SJCRH30 (cell line): Measurements from ENCODE around the gene MKLN1. TPM values are rescaled to one million over a fixed set of nuclear protein-coding genes. Genes with fewer than 3 reads are reported as not detected.
"Not testable (repeated sequence)": the region's sequence is repeated elsewhere in the genome, so short reads cannot be mapped to it uniquely, and the experiment has no call there.

Experiments
- DNase-seq, 2 experiments: peaks; one replicate each; pipeline ENCODE4 v3.0.0-alpha.2; 2015 to 2020
- H3K27ac ChIP-seq: fragments of 250-450 bp; sonication (Bioruptor Pico); 2 replicates; pipeline ENCODE4 v1.5.1; 2020; ENCODE audit warnings: mild to moderate bottlenecking, moderate library complexity
- H3K27me3 ChIP-seq: fragments of 250-450 bp; sonication (Bioruptor Pico); 2 replicates; pipeline ENCODE4 v1.5.1; 2020; ENCODE audit warnings: mild to moderate bottlenecking, moderate library complexity
- H3K36me3 ChIP-seq: fragments of 250-450 bp; sonication (Bioruptor Pico); 2 replicates; pipeline ENCODE4 v1.5.1; 2020; ENCODE audit warnings: mild to moderate bottlenecking, moderate library complexity
- H3K4me1 ChIP-seq: fragments of 250-450 bp; sonication (Bioruptor Pico); 2 replicates; pipeline ENCODE4 v1.5.1; 2020; ENCODE audit warnings: mild to moderate bottlenecking, moderate library complexity
- H3K4me3 ChIP-seq: fragments of 250-450 bp; sonication (Bioruptor Pico); 2 replicates; pipeline ENCODE4 v1.5.1; 2020; ENCODE audit warnings: mild to moderate bottlenecking, moderate library complexity
- H3K9me3 ChIP-seq: fragments of 250-450 bp; sonication (Bioruptor Pico); replicated peaks from 2 replicates; pipeline ENCODE4 v1.5.1; 2020; ENCODE audit warnings: mild to moderate bottlenecking, moderate library complexity
- total RNA-seq: library from RNA; depleted of rRNA; stranded (reverse); fragments of >200 nt; shearing (Covaris generic); gene quantifications from 2 replicates; pipeline ENCODE4 v1.2.3, GENCODE V29; 2014

The MKLN1 gene
- total RNA-seq, 1 experiment from 2014 or later: 57.9 TPM

DNA sequence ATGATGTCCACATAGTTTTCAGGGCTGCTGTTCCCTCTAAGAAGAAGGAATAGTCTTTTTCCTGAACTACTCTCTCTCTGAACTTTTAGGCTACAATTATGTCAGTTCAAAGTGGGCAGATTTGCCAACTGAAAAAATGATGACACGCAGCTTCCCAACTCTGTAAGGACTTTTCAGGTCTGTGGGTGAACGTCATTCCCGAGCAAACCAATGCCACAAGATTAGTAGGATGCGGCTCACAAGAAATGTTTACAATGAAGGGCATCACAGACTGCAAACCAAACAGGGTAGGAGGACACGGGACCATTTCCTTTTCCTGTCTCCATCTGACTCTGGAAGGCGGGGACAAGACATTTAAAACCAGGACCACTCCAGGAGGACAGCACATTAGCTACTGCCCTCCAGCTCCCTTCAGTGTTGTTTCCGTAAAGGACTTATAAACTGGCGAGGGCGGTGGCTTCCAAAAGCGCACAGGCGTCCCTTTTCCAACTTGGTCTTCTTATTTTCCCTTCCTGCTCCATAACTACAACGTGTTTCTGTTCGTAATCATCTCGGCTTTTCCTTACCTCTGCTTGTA lies 539 bp upstream of the MKLN1 start:
- no peaks in the 10 kb centered on the region for H3K27me3 ChIP-seq
- no peaks in the 10 kb centered on the region; the same call in none of the 2 replicates for H3K4me1 ChIP-seq
- H3K27ac ChIP-seq: peak overlapping the region; percentile 96; the same call in 1 of the 2 replicates
- DNase-seq: peak; percentile 50 to 74
- no peaks in the 10 kb centered on the region for H3K9me3 ChIP-seq
- peak overlapping the region; percentile 98 for H3K4me3 ChIP-seq
- no peaks in the 10 kb centered on the region for H3K36me3 ChIP-seq

DNA sequence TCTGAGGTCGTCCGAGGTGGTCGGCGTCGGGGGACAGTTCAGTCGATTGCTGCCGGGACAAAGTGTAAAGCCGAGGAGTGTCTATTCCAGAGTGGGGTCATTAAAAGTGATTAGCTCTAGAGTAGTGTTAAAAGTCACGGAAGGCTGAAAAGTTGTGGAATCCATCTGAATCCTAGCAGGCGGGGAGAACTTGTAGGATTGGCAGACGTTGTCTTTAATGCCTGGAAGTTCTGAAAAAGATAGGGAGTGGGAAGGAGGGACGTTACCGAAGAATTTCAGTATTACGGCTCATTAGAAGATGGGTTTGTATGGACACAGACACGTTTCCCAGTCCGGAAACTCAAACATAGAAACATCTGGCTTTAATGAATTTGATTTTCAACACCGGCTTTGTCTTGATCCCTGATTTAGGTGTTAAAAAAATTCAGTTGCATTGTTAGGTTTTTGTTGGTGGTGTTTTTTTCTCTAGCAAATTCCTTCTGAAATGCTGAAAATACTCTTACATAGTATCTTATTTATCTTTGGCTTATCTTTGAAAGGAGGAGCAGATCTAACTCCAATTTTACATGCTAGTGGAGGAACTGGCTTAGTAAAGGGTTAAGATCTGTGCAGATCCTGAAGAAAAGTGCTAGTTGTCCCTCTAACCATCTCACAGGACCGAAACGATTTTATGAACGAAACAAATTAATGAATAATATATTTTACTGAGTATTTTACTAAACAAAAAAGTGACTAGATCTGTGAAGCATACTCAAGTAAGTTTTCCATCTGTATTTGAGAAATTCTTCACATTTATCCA lies 900 bp downstream of the MKLN1 start:
- Histone ChIP-seq H3K27me3 (no peaks in the 10 kb centered on the region), H3K36me3 (no peaks in the 10 kb centered on the region; the same call in 1 of the 2 replicates), H3K27ac (peak overlapping the region; percentile 96), H3K4me1 (no peaks in the 10 kb centered on the region; the same call in none of the 2 replicates), H3K9me3 (no peaks in the 10 kb centered on the region), H3K4me3 (peak overlapping the region; percentile 98)
- DNase-seq: no peak

GRCh38 chr7:131329176-131329570 lies 1.5 kb downstream of the MKLN1 start:
- Histone ChIP-seq H3K27ac (no peak overlapping the region), H3K27me3 (no peaks in the 10 kb centered on the region), H3K4me1 (no peaks in the 10 kb centered on the region; the same call in none of the 2 replicates), H3K9me3 (no peaks in the 10 kb centered on the region), H3K36me3 (peaks cover 5% of the 10 kb centered on the region), H3K4me3 (peak overlapping the region; percentile 98)
- peak in 1 of 2 experiments; percentile 22 for DNase-seq

- H3K9me3 ChIP-seq: no peaks in the 10 kb centered on the region
- no peak overlapping the region for H3K4me3 ChIP-seq
- H3K27ac ChIP-seq: no peak overlapping the region
- H3K4me1 ChIP-seq: no peaks in the 10 kb centered on the region; the same call in none of the 2 replicates
- H3K36me3 ChIP-seq: peaks cover 9% of the 10 kb centered on the region
- DNase-seq: no peak
- H3K27me3 ChIP-seq: no peaks in the 10 kb centered on the region
These were observed 2.6 kb downstream of the MKLN1 start for GRCh38 chr7:131330299-131330698.

- H3K4me3 ChIP-seq: no peak overlapping the region
These were observed 4.1 kb downstream of the MKLN1 start for GRCh38 chr7:131331806-131332205.

GRCh38 chr7:131332729-131333128 lies 5.1 kb downstream of the MKLN1 start:
- not testable (repeated sequence) for DNase-seq, H3K36me3 ChIP-seq, H3K27ac ChIP-seq, H3K9me3 ChIP-seq, H3K27me3 ChIP-seq, H3K4me1 ChIP-seq, H3K4me3 ChIP-seq

More at GRCh38 chr7:131331806-131332205, 4.1 kb downstream of the MKLN1 start:
- Histone ChIP-seq H3K27ac (no peak overlapping the region), H3K9me3 (peaks cover 4% of the 10 kb centered on the region; the same call in 1 of the 2 replicates), H3K4me1 (no peaks in the 10 kb centered on the region; the same call in none of the 2 replicates), H3K27me3 (no peaks in the 10 kb centered on the region), H3K36me3 (peaks cover 9% of the 10 kb centered on the region)
- DNase-seq: no peak

GRCh38 chr7:131335639-131336381 lies 8.1 kb downstream of the MKLN1 start:
- Histone ChIP-seq H3K27ac (no peak overlapping the region), H3K27me3 (no peaks in the 10 kb centered on the region), H3K4me1 (no peaks in the 10 kb centered on the region), H3K4me3 (no peak overlapping the region), H3K36me3 (peaks cover 14% of the 10 kb centered on the region), H3K9me3 (peaks cover 17% of the 10 kb centered on the region; the same call in 1 of the 2 replicates)
- no peak for DNase-seq

DNA sequence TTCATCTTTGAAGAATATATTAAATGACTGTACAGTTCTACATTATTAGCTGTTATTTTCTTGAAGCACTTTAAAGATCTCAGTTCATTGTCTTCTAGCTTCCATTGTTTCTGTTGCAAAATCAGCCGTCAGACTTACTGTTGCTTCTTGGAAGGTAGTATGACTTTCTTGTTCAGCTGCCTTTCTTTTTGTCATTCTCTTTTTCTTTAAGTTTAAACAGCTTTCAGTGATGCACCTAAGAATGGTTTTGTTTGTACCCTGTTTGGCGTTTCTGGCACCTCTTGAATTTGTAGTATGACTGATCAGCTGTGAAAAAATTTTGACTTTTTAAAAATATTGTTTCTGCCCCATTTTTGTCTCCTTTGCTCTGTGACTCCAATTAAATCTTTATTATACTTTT lies 9.3 kb downstream of the MKLN1 start:
- Histone ChIP-seq H3K4me1 (no peaks in the 10 kb centered on the region), H3K27ac (no peak overlapping the region), H3K27me3 (no peaks in the 10 kb centered on the region), H3K4me3 (no peak overlapping the region), H3K36me3 (peaks cover 19% of the 10 kb centered on the region), H3K9me3 (peaks cover 17% of the 10 kb centered on the region; the same call in 1 of the 2 replicates)
- peak in 1 of 2 experiments; percentile 34 for DNase-seq

GRCh38 chr7:131338173-131338572 lies 10.5 kb downstream of the MKLN1 start:
- H3K27me3 ChIP-seq: no peaks in the 10 kb centered on the region
- H3K4me1 ChIP-seq: no peaks in the 10 kb centered on the region
- no peak overlapping the region for H3K4me3 ChIP-seq
- DNase-seq: no peak
- H3K36me3 ChIP-seq: peaks cover 20% of the 10 kb centered on the region
- peaks cover 17% of the 10 kb centered on the region; the same call in 1 of the 2 replicates for H3K9me3 ChIP-seq
- H3K27ac ChIP-seq: no peak overlapping the region

GRCh38 chr7:131338691-131339390 lies 11.2 kb downstream of the MKLN1 start:
- Histone ChIP-seq H3K36me3 (peaks cover 23% of the 10 kb centered on the region), H3K9me3 (peaks cover 17% of the 10 kb centered on the region; the same call in 1 of the 2 replicates), H3K27ac (no peak overlapping the region), H3K4me3 (no peak overlapping the region), H3K4me1 (no peaks in the 10 kb centered on the region), H3K27me3 (no peaks in the 10 kb centered on the region)
- no peak for DNase-seq

GRCh38 chr7:131341690-131342089 lies 14.0 kb downstream of the MKLN1 start:
- no peaks in the 10 kb centered on the region for H3K27me3 ChIP-seq
- no peak for DNase-seq
- no peak overlapping the region for H3K27ac ChIP-seq
- peaks cover 15% of the 10 kb centered on the region for H3K36me3 ChIP-seq
- H3K4me1 ChIP-seq: no peaks in the 10 kb centered on the region
- peaks cover 14% of the 10 kb centered on the region; the same call in 1 of the 2 replicates for H3K9me3 ChIP-seq
- no peak overlapping the region for H3K4me3 ChIP-seq

DNA sequence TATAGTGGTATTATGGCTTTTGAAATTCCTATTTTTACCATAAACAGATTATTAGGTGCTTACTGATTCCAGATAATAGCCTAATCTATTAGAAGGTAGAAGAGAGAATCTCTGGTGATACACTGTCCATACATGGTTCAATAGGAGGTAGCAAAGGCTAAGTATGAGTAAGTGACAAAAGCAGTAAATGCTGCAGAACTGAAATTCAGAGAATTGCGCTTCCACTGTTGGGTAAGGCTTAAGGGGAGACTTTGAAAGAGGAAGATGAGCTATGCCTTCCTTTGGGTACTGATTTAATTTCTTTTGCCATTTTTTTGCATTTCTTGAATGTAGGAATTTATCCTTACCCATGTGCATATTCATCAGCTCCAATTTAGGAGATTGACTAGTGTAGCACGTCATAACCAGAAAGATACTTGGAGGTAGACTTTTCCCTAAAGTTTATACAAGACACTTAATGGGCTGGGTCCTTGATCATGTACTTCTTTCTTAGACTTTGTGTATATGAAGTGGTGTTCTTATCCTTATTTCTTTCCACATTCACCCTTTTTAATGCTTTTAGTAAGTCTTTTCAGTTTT lies 15.3 kb downstream of the MKLN1 start:
- Histone ChIP-seq H3K4me3 (no peak overlapping the region), H3K9me3 (peaks cover 6% of the 10 kb centered on the region; the same call in 1 of the 2 replicates), H3K4me1 (no peaks in the 10 kb centered on the region), H3K36me3 (peaks cover 15% of the 10 kb centered on the region), H3K27ac (no peak overlapping the region), H3K27me3 (no peaks in the 10 kb centered on the region)
- no peak for DNase-seq

- Histone ChIP-seq H3K27ac (no peak overlapping the region), H3K36me3 (peaks cover 8% of the 10 kb centered on the region; the same call in 1 of the 2 replicates), H3K4me1 (no peaks in the 10 kb centered on the region), H3K4me3 (no peak overlapping the region), H3K9me3 (no peaks in the 10 kb centered on the region; the same call in 1 of the 2 replicates), H3K27me3 (no peaks in the 10 kb centered on the region)
- no peak for DNase-seq
These were observed 19.4 kb downstream of the MKLN1 start for GRCh38 chr7:131346885-131347592.
